Measurements from ENCODE around the gene PTPRG. TPM values are rescaled to one million over a fixed set of nuclear protein-coding genes. Genes with fewer than 3 reads are reported as not detected.

Gene PTPRG
- total and polyA plus RNA-seq, 4 donors = 3.6 to 35.6 (median 8.1) TPM

- TF ChIP-seq, protein P1, sequence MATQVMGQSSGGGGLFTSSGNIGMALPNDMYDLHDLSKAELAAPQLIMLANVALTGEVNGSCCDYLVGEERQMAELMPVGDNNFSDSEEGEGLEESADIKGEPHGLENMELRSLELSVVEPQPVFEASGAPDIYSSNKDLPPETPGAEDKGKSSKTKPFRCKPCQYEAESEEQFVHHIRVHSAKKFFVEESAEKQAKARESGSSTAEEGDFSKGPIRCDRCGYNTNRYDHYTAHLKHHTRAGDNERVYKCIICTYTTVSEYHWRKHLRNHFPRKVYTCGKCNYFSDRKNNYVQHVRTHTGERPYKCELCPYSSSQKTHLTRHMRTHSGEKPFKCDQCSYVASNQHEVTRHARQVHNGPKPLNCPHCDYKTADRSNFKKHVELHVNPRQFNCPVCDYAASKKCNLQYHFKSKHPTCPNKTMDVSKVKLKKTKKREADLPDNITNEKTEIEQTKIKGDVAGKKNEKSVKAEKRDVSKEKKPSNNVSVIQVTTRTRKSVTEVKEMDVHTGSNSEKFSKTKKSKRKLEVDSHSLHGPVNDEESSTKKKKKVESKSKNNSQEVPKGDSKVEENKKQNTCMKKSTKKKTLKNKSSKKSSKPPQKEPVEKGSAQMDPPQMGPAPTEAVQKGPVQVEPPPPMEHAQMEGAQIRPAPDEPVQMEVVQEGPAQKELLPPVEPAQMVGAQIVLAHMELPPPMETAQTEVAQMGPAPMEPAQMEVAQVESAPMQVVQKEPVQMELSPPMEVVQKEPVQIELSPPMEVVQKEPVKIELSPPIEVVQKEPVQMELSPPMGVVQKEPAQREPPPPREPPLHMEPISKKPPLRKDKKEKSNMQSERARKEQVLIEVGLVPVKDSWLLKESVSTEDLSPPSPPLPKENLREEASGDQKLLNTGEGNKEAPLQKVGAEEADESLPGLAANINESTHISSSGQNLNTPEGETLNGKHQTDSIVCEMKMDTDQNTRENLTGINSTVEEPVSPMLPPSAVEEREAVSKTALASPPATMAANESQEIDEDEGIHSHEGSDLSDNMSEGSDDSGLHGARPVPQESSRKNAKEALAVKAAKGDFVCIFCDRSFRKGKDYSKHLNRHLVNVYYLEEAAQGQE (IDR thresholded peaks at IDR 0.05) = no peak
- no peak for TF ChIP-seq GABPA (IDR thresholded peaks at IDR 0.05 in 1 of 2, conservative IDR thresholded peaks at IDR 0.05 in 1 of 2)
- TF ChIP-seq FOXA1 (IDR thresholded peaks at IDR 0.05) = no peak
- TF ChIP-seq HNF4G (IDR thresholded peaks at IDR 0.05) = no peak
- TF ChIP-seq NR2F2 (IDR thresholded peaks at IDR 0.05) = peak; percentile 84
- TF ChIP-seq HNF4A (conservative IDR thresholded peaks at IDR 0.05) = peak; percentile 24 to 37
- TF ChIP-seq FOXA2 (IDR thresholded peaks at IDR 0.05) = no peak
- TF ChIP-seq SP1 (IDR thresholded peaks at IDR 0.05) = peak; percentile 29
- TF ChIP-seq MAX (IDR thresholded peaks at IDR 0.05) = no peak
Observed at GRCh38 chr3:61828880-61829721, 267.7 kb downstream of the PTPRG start (continued).

DNA sequence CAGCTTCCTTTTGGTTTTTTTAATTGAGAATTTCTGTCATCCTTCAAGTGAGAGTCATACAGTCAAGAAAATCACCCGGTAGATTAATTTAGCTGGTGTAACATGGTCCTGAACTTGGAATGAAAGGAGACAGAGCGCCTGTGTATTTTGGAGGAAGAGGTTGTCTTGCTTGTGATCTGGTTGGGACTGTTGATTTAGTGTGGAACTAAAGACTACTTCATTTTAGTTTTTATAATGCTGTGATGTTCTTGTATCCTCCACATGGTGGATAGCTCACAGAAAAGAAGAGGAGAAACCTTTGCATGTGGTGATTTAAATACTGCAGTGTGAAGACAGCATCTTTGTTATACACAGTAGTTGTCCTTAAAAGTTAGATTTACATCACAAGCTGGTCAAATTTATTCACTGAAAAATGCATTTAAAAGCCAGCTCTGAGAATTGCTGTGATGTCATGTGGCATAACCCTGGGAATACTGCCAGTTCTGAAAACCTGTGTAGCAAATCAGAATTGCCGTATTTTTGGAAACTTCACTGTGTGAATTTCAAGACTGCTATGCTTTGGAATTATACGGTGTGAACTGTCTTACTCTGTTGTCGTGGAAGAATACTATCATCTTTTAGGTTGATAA, 268.5 kb downstream of the PTPRG start:
- no peak overlapping the region for H3K4me3 ChIP-seq (ENCODE audit: low read depth in 1 of 3, low read length in 3 of 3)
- no peaks in the 10 kb centered on the region for H3K27me3 ChIP-seq (ENCODE audit: control insufficient read depth in 4 of 4, insufficient read depth in 4 of 4, low read length in 3 of 4)
- DNase-seq (ENCODE audit: low spot score) = no peak
- TF ChIP-seq ZBTB33 (IDR thresholded peaks at IDR 0.05) (no peak), RXRA (IDR thresholded peaks at IDR 0.05) (no peak)
- WGBS = 68% methylated on average over 5 of the region's 5 CpGs
- no peak overlapping the region for H3K9ac ChIP-seq (ENCODE audit: low read depth in 1 of 2, low read length in 2 of 2)
- H3K27ac ChIP-seq (ENCODE audit: low read depth in 1 of 2, low read length in 2 of 2) = peak overlapping the region in 1 of 2 donors; percentile 5
- H3K9me3 ChIP-seq (ENCODE audit: control insufficient read depth in 4 of 4, low read length in 3 of 4) = no peaks in the 10 kb centered on the region
- no peaks in the 10 kb centered on the region for H3K36me3 ChIP-seq (ENCODE audit: control insufficient read depth in 4 of 4, insufficient read depth in 3 of 4, low read depth in 1 of 4, low read length in 3 of 4)
- peaks cover 0 to 12% (median 5%) of the 10 kb centered on the region in 4 donors for H3K4me1 ChIP-seq (ENCODE audit: control insufficient read depth in 4 of 4, insufficient read depth in 4 of 4, low read length in 3 of 4)

DNA sequence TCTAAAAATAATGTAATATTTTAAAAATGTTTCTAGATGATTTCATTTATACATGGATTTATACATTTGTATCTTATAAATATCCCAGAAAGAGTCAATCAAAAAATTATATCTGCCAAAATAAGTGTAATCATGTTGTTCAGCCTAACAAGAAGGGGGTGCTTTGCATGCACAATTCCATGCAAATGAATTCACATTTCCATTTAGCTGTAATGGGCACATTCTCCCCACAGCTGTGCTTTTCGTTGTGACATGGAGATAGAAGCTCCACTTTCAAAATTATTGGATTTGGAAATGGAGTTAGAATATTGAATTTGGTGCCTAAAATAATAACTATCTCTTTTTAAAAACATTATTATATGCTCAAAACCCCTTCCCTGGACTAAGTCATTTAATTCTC, 270.6 kb downstream of the PTPRG start:
- H3K27ac ChIP-seq (ENCODE audit: low read depth in 1 of 2, low read length in 2 of 2) = no peak overlapping the region
- 85% methylated on average over 1 of the region's 1 CpG for WGBS
- H3K4me3 ChIP-seq (ENCODE audit: low read depth in 1 of 3, low read length in 3 of 3) = no peak overlapping the region
- no peaks in the 10 kb centered on the region for H3K9me3 ChIP-seq (ENCODE audit: control insufficient read depth in 4 of 4, low read length in 3 of 4)
- H3K9ac ChIP-seq (ENCODE audit: low read depth in 1 of 2, low read length in 2 of 2) = no peak overlapping the region
- no peaks in the 10 kb centered on the region for H3K36me3 ChIP-seq (ENCODE audit: control insufficient read depth in 4 of 4, insufficient read depth in 3 of 4, low read depth in 1 of 4, low read length in 3 of 4)
- H3K4me1 ChIP-seq (ENCODE audit: control insufficient read depth in 4 of 4, insufficient read depth in 4 of 4, low read length in 3 of 4) = peaks cover 0 to 12% (median 6%) of the 10 kb centered on the region in 4 donors
- no peak for DNase-seq (ENCODE audit: low spot score)
- no peaks in the 10 kb centered on the region for H3K27me3 ChIP-seq (ENCODE audit: control insufficient read depth in 4 of 4, insufficient read depth in 4 of 4, low read length in 3 of 4)
- TF ChIP-seq MAX (IDR thresholded peaks at IDR 0.05) = no peak
- no peak for TF ChIP-seq ZBTB33 (IDR thresholded peaks at IDR 0.05)
- TF ChIP-seq HNF4G (IDR thresholded peaks at IDR 0.05) = no peak
- TF ChIP-seq, protein P1 (IDR thresholded peaks at IDR 0.05) = no peak
- TF ChIP-seq SP1 (IDR thresholded peaks at IDR 0.05) = no peak
- no peak for TF ChIP-seq FOXA1 (IDR thresholded peaks at IDR 0.05)
- TF ChIP-seq ATF3 (IDR thresholded peaks at IDR 0.05) = no peak
- TF ChIP-seq YY1 (IDR thresholded peaks at IDR 0.05) = no peak
- TF ChIP-seq JUND (IDR thresholded peaks at IDR 0.05) = no peak
- no peak for TF ChIP-seq TAF1 (conservative IDR thresholded peaks at IDR 0.05)
- TF ChIP-seq RAD21 (IDR thresholded peaks at IDR 0.05) = no peak
- TF ChIP-seq RXRA (IDR thresholded peaks at IDR 0.05) = no peak

All from liver (tissue), 9 donors.